NCI-H1105 (cell line): Measurements from ENCODE around the gene NPHP1.
"Not testable (repeated sequence)": the region's sequence is repeated elsewhere in the genome, so short reads cannot be mapped to it uniquely, and the experiment has no call there.

ENCODE experiments used
- DNase-seq: peaks from one replicate; lab custom pipeline; 2025; lab: John Stamatoyannopoulos, UW

The NPHP1 gene

DNA sequence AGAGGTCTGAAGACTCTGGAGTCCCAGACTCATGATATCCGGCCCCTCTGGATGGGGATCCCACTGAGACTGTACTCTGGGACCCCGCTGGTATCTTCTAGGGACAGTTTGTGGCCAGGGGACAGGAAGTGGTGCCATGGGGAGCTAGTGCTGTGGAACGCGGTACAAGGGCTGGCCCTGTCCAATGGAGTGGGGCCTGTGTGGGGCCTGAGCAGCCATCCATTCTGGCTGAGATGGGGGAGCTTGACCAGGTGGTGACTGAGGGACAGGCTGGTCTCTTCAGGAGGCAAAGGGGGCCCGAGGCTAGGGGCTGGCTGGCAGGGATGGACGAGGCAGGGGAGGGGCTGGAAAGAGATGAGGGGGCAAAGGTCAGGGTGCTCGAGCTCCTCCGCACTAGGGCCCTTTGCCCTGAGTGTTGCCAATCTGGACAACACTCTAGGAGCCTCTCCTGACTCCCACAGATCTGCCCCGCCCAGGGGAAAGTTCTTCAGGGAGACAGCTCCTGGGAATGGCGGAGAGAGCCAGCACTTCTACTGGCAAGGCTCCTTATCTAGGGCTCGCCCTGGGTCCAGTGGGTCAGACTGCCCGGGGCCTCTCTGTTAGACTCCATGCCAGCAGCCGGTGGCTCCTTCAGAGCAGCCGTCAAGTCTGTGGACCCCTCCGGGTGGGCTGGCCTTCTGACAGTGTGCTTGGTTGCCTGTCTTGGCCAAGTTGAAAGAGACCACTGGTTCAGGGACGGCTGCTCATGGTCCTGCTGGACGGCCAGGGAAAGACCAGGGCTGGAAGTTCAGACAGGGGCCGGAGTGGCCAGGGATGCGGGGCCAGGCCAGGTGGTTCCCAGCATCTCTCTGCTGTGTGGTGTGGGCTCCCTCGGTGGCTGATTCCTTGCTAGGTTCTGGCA lies 101.5 kb downstream of the NPHP1 start:
- no peak for DNase-seq

GRCh38 chr2:110101901-110102803 lies 102.7 kb downstream of the NPHP1 start:
- DNase-seq: no peak

- peak; percentile 87 for DNase-seq
These were observed 103.5 kb downstream of the NPHP1 start for GRCh38 chr2:110101280-110101844.

DNA sequence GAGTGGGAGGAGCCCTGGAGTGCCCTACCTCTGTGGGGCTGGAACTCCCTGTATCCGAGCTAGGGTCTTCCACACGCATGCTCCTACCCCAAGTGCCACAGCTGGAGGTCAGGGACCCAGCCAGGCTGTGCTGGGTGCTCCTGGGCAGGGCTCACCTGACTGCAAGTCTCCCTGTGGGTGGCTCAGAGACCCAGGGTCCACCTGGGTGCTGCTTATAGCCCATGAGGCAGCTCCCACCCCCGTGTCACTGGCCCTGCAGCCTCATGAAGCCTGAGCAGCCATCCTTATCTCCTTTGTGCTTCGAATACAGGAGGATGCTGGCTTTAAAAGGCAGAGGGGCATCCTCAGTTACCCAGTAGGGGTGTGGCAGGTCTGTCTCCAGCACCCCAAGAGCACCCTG lies 103.9 kb downstream of the NPHP1 start:
- not testable (repeated sequence) for DNase-seq

DNA sequence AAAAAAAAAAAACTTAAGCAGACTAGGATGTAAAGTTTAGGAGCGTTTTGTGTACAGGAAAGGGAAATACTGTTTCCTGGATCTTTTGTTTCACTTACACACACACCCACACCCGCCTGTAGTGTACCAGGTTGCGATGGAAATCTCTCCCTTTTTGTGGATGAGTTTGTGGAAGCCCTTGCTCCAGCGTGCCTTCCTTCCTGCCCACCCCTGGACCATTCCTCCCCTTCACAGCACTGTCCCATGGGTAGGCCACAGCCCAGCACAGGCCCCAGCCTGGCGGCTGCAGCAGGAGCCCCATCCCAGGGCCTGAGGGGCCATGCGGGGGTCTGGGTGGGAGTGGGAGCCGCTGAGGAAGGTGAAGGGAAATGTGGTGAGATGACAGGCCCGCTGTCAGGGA lies 104.3 kb downstream of the NPHP1 start:
- no peak for DNase-seq

- DNase-seq: no peak
These were observed 105.2 kb downstream of the NPHP1 start for GRCh38 chr2:110099471-110100225.

DNA sequence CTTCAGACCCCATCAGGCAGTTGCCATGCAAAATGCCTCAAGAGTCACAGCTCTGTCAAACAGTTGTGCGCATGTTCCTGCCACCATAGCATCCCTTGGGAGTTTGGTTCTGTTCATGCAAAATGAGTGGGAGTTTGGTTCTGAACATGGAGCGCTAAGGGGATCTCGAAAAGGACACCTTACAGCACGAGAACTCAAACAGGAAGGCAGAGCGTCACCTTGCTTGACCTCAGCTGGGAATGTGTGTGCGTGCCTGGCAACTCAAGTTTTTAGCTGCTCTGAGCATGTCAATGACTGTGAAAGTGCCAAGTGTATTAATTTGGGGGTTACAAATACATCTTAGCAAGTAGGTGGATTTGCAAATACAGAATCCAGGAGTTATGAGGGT lies 105.8 kb downstream of the NPHP1 start:
- DNase-seq: no peak

GRCh38 chr2:110097506-110098220 lies 107.2 kb downstream of the NPHP1 start:
- DNase-seq: no peak

GRCh38 chr2:110095994-110096633 lies 108.7 kb downstream of the NPHP1 start:
- no peak for DNase-seq

GRCh38 chr2:110094884-110095534 lies 109.8 kb downstream of the NPHP1 start:
- not testable (repeated sequence) for DNase-seq

- DNase-seq: not testable (repeated sequence)
These were observed 110.9 kb downstream of the NPHP1 start for GRCh38 chr2:110093924-110094323.

GRCh38 chr2:110090164-110090563 lies 114.6 kb downstream of the NPHP1 start:
- DNase-seq: not testable (repeated sequence)

DNA sequence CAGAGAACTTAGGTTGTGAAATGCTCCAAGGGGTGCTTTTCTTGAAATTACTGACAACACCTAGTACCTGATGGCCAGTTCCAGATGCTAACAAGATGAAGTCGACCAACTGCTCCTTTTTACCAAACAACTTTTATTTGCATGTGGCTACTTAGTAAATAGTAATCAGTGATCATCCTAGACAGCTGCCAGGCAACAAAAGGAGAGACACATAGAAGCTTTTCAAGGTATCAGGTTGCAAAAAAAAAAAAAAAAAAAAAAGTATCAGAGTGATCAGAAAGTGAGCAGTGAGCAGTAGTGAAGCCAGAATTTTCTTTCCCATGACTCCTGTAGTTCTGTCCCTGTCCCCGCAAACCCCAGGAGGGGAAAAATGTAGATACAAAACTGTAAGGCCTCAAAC lies 121.1 kb downstream of the NPHP1 start:
- DNase-seq: not testable (repeated sequence)

GRCh38 chr2:110083162-110083561 lies 121.7 kb downstream of the NPHP1 start:
- DNase-seq: not testable (repeated sequence)

- not testable (repeated sequence) for DNase-seq
These were observed 126.7 kb downstream of the NPHP1 start for GRCh38 chr2:110078104-110078503.

- DNase-seq: not testable (repeated sequence)
These were observed 128.9 kb downstream of the NPHP1 start for GRCh38 chr2:110075896-110076295.
